CD4-positive, alpha-beta T cell treated with Interleukin-17A for 4 hours (primary cell): ENCODE results near the gene AOPEP.

Experiments used
- DNase-seq: peaks from one replicate; pipeline ENCODE4 v3.0.0-alpha.2; 2020; ENCODE audit warnings: mixed read lengths

The AOPEP gene

GRCh38 chr9:94904806-94905205, 178.3 kb downstream of the AOPEP start:
- no peak for DNase-seq

GRCh38 chr9:94905606-94906005, 179.1 kb downstream of the AOPEP start:
- DNase-seq: no peak

- no peak for DNase-seq
Observed at GRCh38 chr9:94906181-94906580, 179.7 kb downstream of the AOPEP start.

- DNase-seq: no peak
Observed at GRCh38 chr9:94906713-94907112, 180.2 kb downstream of the AOPEP start.

GRCh38 chr9:94907264-94907936, 180.9 kb downstream of the AOPEP start:
- no peak for DNase-seq

GRCh38 chr9:94908011-94908563, 181.6 kb downstream of the AOPEP start:
- no peak for DNase-seq

- no peak for DNase-seq
Observed at GRCh38 chr9:94908583-94909249, 182.2 kb downstream of the AOPEP start.

- no peak for DNase-seq
Observed at GRCh38 chr9:94909250-94909894, 182.9 kb downstream of the AOPEP start.

- DNase-seq: no peak
Observed at GRCh38 chr9:94909965-94910730, 183.6 kb downstream of the AOPEP start.

- no peak for DNase-seq
Observed at GRCh38 chr9:94911211-94911610, 184.7 kb downstream of the AOPEP start.

- DNase-seq: no peak
Observed at GRCh38 chr9:94911986-94912635, 185.6 kb downstream of the AOPEP start.

- DNase-seq: no peak
Observed at GRCh38 chr9:94912700-94913249, 186.3 kb downstream of the AOPEP start.

GRCh38 chr9:94913550-94913949, 187.1 kb downstream of the AOPEP start:
- DNase-seq: no peak

- no peak for DNase-seq
Observed at GRCh38 chr9:94915476-94916450, 189.3 kb downstream of the AOPEP start.

- DNase-seq: no peak
Observed at GRCh38 chr9:94916956-94917355, 190.5 kb downstream of the AOPEP start.

- peak; percentile 16 for DNase-seq
Observed at GRCh38 chr9:94918038-94918753, 191.7 kb downstream of the AOPEP start.

- no peak for DNase-seq
Observed at GRCh38 chr9:94919376-94920098, 193.0 kb downstream of the AOPEP start.

GRCh38 chr9:94920420-94921091, 194.1 kb downstream of the AOPEP start:
- DNase-seq: no peak

- DNase-seq: no peak
Observed at GRCh38 chr9:94921092-94921471, 194.6 kb downstream of the AOPEP start.
